PC-3 (cell line): ENCODE results near the gene EFCAB6.

Source experiments
- CTCF ChIP-seq: fragments of 300-600 bp; sonication (generic); conservative IDR thresholded peaks from 2 replicates; pipeline ENCODE4 v1.5.1; 2017; ENCODE audit warnings: antibody characterized with exemption, low read depth, mild to moderate bottlenecking, low read length
- EZH2 ChIP-seq: fragments of 300-600 bp; sonication (generic); IDR thresholded peaks from one replicate; pipeline ENCODE4 v1.6.1; 2017; ENCODE audit warnings: antibody characterized with exemption, mild to moderate bottlenecking, low read length; ENCODE audit not compliant: unreplicated experiment
- EZH2phosphoT487 ChIP-seq: fragments of 300-600 bp; sonication (generic); IDR thresholded peaks from 2 replicates; pipeline ENCODE4 v1.6.1; 2018; ENCODE audit warnings: mild to moderate bottlenecking, antibody characterized with exemption, low read length, borderline replicate concordance

DNA sequence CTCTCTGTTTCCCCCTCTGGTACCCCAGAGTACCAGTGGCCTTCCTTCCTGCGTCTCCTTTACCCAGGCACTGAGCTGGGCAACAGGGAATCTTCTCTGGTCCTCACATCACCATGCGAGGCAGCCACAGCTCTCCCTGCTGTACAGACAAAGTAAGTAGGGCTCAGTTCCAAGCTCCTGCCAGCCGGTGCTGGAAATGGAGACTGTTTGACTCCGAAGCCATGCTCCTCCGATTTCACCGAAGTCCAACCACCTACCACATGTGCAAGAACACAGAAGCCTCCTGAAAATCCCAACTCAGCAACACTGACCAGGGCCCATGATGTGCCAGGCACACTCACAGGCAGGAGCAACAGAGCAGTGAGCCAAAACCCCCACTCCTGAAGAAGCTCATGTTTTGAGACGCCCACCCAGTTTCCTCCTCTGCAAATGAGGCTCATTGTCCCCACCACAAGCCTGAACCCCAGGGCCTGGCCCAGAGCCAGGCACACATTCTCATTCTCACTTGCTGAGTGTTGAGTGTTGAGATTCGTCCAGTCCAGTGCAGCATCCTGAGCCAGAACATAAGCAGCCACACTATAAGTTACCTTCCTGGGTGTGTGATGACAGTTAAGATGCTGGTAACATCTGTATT lies 244.3 kb downstream of the EFCAB6 start:
- TF ChIP-seq EZH2 (no peak), CTCF (no peak), EZH2phosphoT487 (no peak)
